AG09309 (cell line): Measurements from ENCODE around the gene RITA1.

Experiments
- DNase-seq: peaks from one replicate; pipeline ENCODE4 v3.0.0-alpha.2; 2010; ENCODE audit warnings: low read depth
- H3K4me3 ChIP-seq: 2 replicates; pipeline ENCODE4 v1.5.1; 2011; ENCODE audit warnings: mild to moderate bottlenecking, low read depth, low read length, moderate library complexity; ENCODE audit not compliant: control insufficient read depth
- CTCF ChIP-seq: IDR thresholded peaks from 2 replicates; pipeline ENCODE4 v1.5.1; 2011; ENCODE audit warnings: mild to moderate bottlenecking, low read depth, low read length, inconsistent platforms; ENCODE audit not compliant: insufficient read depth, control insufficient read depth; ENCODE audit errors: missing control alignments

The RITA1 gene

GRCh38 chr12:113230315-113231234 is 45.1 kb downstream of the RITA1 start:
- TF ChIP-seq CTCF = no peak
- no peak for DNase-seq
- H3K4me3 ChIP-seq = no peak overlapping the region

- TF ChIP-seq CTCF = no peak
- DNase-seq = no peak
- no peak overlapping the region for H3K4me3 ChIP-seq
Measured at GRCh38 chr12:113231235-113232088, 45.9 kb downstream of the RITA1 start.

GRCh38 chr12:113232089-113232839 is 46.7 kb downstream of the RITA1 start:
- TF ChIP-seq CTCF = no peak
- no peak for DNase-seq
- no peak overlapping the region for H3K4me3 ChIP-seq

GRCh38 chr12:113232840-113233585 is 47.5 kb downstream of the RITA1 start:
- H3K4me3 ChIP-seq = no peak overlapping the region
- DNase-seq = no peak
- no peak for TF ChIP-seq CTCF

- TF ChIP-seq CTCF = no peak
- no peak for DNase-seq
- H3K4me3 ChIP-seq = no peak overlapping the region
Measured at GRCh38 chr12:113233967-113234366, 48.4 kb downstream of the RITA1 start.
